ENCODE measurements around the gene PRKG1. TPM values are rescaled to one million over a fixed set of nuclear protein-coding genes. Genes with fewer than 3 reads are reported as not detected.

Gene PRKG1
- total RNA-seq, 1 experiment from 2014 or later: 10.4 TPM

DNA sequence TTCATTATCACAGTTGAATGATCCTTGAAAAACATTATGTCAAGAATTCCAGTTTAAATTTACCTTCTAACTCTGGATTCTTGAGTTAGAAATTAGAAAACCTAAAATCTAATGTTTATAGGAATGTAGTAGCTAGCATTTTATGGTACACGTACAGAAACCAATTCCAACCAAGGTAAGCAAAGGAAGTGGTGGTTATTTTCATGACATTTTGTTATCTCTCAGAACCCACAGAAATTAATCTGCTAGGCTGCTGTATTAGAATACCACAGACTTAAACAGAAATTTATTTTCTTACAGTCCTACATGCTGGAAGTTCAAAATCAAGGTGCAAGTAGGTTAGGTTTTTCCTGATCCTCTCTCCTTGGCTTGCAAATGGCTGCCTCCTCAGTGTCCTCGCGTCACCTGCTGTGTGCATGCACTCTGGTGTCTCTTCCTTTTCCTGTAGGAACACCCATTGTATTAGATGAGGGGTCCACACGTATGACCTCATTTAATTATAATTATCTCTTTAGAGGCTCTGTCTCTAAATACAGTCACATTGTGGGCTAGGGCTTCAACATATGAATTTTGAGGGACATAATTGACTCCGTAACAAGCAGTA lies 633.6 kb downstream of the PRKG1 start:
- H3K14ac ChIP-seq (ENCODE audit: insufficient read depth, low read length): no peak overlapping the region; the same call in 1 of the 2 replicates
- no CpG with 5 or more reads among the region's 5 CpGs for WGBS (ENCODE audit: extremely low coverage, insufficient read length, low lambda C conversion rate)
- peaks cover 7 to 11% of the 10 kb centered on the region in 2 experiments for H3K4me1 Mint-ChIP-seq

More for the DNA sequence above, 633.6 kb downstream of the PRKG1 start:
- no peaks in the 10 kb centered on the region for H3K27me3 ChIP-seq (ENCODE audit: insufficient read depth, low read length)
- no peak overlapping the region for H2BK5ac ChIP-seq (ENCODE audit: insufficient read length, low read length)
- H2BK20ac ChIP-seq (ENCODE audit: low read depth, low read length, poor library complexity, severe bottlenecking): no peak overlapping the region
- TF ChIP-seq, protein P1, sequence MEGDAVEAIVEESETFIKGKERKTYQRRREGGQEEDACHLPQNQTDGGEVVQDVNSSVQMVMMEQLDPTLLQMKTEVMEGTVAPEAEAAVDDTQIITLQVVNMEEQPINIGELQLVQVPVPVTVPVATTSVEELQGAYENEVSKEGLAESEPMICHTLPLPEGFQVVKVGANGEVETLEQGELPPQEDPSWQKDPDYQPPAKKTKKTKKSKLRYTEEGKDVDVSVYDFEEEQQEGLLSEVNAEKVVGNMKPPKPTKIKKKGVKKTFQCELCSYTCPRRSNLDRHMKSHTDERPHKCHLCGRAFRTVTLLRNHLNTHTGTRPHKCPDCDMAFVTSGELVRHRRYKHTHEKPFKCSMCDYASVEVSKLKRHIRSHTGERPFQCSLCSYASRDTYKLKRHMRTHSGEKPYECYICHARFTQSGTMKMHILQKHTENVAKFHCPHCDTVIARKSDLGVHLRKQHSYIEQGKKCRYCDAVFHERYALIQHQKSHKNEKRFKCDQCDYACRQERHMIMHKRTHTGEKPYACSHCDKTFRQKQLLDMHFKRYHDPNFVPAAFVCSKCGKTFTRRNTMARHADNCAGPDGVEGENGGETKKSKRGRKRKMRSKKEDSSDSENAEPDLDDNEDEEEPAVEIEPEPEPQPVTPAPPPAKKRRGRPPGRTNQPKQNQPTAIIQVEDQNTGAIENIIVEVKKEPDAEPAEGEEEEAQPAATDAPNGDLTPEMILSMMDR (conservative IDR thresholded peaks at IDR 0.05): no peak
- no peak overlapping the region for H3K4me2 ChIP-seq (ENCODE audit: insufficient read depth, insufficient read length, low read length)
- peaks cover 3% of the 10 kb centered on the region; the same call in 1 of the 2 replicates for H3K4me1 ChIP-seq (ENCODE audit: insufficient read depth, low read length)
- no peak overlapping the region for H4K5ac ChIP-seq (ENCODE audit: insufficient read length, low read depth, low read length)
- Mint-ChIP-seq H3K9me3 (no peaks in the 10 kb centered on the region), H3K36me3 (ENCODE audit: insufficient read depth in 1 of 3, low read depth in 3 of 3) (no peaks in the 10 kb centered on the region), H3K27ac (peak overlapping the region in 1 of 3 experiments; percentile 78; a peak in 1 of 7 replicates), H3K27me3 (ENCODE audit: low read depth) (no peaks in the 10 kb centered on the region), H3K4me3 (no peak overlapping the region)
- H3K9me3 ChIP-seq (ENCODE audit: control insufficient read depth, low read depth, low read length): no peaks in the 10 kb centered on the region
- no peak for DNase-seq
- no peak overlapping the region for H2BK120ac ChIP-seq (ENCODE audit: low read depth, low read length, poor library complexity, severe bottlenecking)
- H2BK12ac ChIP-seq (ENCODE audit: insufficient read length, low read depth, low read length): no peak overlapping the region
- H3T11ph ChIP-seq (ENCODE audit: low read length): no peak overlapping the region
- H2AK5ac ChIP-seq (ENCODE audit: insufficient read length, low read length): no peak overlapping the region
- H3K23ac ChIP-seq (ENCODE audit: insufficient read length, low read depth, low read length): no peak overlapping the region
- no peak overlapping the region for H4K8ac ChIP-seq (replicated peaks; ENCODE audit: insufficient read length, low read depth, low read length)
- no peak overlapping the region for H3K9ac ChIP-seq (ENCODE audit: extremely low read depth, insufficient read length, low read length)
- no peak overlapping the region for H3K18ac ChIP-seq (ENCODE audit: insufficient read length, low read depth, low read length)
- no peaks in the 10 kb centered on the region for H4K20me1 ChIP-seq (ENCODE audit: control insufficient read depth, insufficient read depth, insufficient read length)
- no peaks in the 10 kb centered on the region for H3K23me2 ChIP-seq (ENCODE audit: insufficient read length, low read depth, low read length, poor library complexity, severe bottlenecking)
- no peak overlapping the region for H3K56ac ChIP-seq (ENCODE audit: insufficient read length, low read depth, low read length)
- no peak overlapping the region for H3K4ac ChIP-seq (ENCODE audit: low read depth, low read length)
- H2BK15ac ChIP-seq (ENCODE audit: low read depth, low read length): no peak overlapping the region
- H3K79me2 ChIP-seq (ENCODE audit: insufficient read depth, low read length): no peaks in the 10 kb centered on the region
- H3K27ac ChIP-seq (ENCODE audit: insufficient read length, low read depth, low read length): no peak overlapping the region
- no peaks in the 10 kb centered on the region for H3K79me1 ChIP-seq (ENCODE audit: insufficient read depth, low read depth, low read length, poor library complexity, severe bottlenecking)
- H4K91ac ChIP-seq (ENCODE audit: insufficient read length, low read depth, low read length): no peak overlapping the region
- no peak overlapping the region for H2AFZ ChIP-seq (ENCODE audit: low read length)

All from H9 (cell line).